Measurements from ENCODE around the gene TMEM259.

The TMEM259 gene

GRCh38 chr19:1045247-1045603 is 24.3 kb upstream of the TMEM259 start:
- Histone ChIP-seq H3K9me3 (ENCODE audit: control insufficient read depth, low read length) (no peaks in the 10 kb centered on the region), H2BK15ac (ENCODE audit: low read depth, poor library complexity, severe bottlenecking) (peak overlapping the region; percentile 17), H3K27ac (ENCODE audit: low read length, poor library complexity, severe bottlenecking) (no peak overlapping the region), H2AK5ac (ENCODE audit: low read length, severe bottlenecking) (no peak overlapping the region), H3K14ac (ENCODE audit: low read length in 2 of 2) (no peak overlapping the region), H3K4me1 (ENCODE audit: control insufficient read depth, insufficient read depth, low read depth, low read length) (peaks cover 13% of the 10 kb centered on the region), H3K36me3 (ENCODE audit: control insufficient read depth in 1 of 2, insufficient read depth in 2 of 2, low read depth in 1 of 2, low read length in 2 of 2) (peaks cover 0 to 55% of the 10 kb centered on the region in 2 experiments), H3K23ac (ENCODE audit: low read length in 2 of 2) (no peak overlapping the region), H3K9ac (ENCODE audit: low read length) (no peak overlapping the region), H2BK120ac (ENCODE audit: low read depth, low read length) (no peak overlapping the region), H4K8ac (ENCODE audit: low read length) (no peak overlapping the region), H3K4ac (ENCODE audit: low read depth in 1 of 2, low read length in 2 of 2) (no peak overlapping the region), H2AFZ (ENCODE audit: low read depth, low read length) (no peak overlapping the region), H3K27me3 (ENCODE audit: control insufficient read depth in 1 of 2, insufficient read depth in 1 of 2, low read length in 2 of 2) (no peaks in the 10 kb centered on the region), H3K4me2 (ENCODE audit: low read length, poor library complexity, severe bottlenecking) (no peak overlapping the region), H4K91ac (ENCODE audit: low read length) (no peak overlapping the region), H2BK5ac (ENCODE audit: low read depth, low read length, poor library complexity, severe bottlenecking) (no peak overlapping the region), H3K4me3 (ENCODE audit: insufficient read depth in 1 of 2, low read depth in 1 of 2, low read length in 2 of 2) (no peak overlapping the region), H2BK12ac (ENCODE audit: low read length in 2 of 2) (no peak overlapping the region), H3K18ac (ENCODE audit: low read depth in 1 of 2, low read length in 2 of 2) (no peak overlapping the region), H3K79me1 (replicated peaks; ENCODE audit: low read length, poor library complexity, severe bottlenecking) (peaks cover 2% of the 10 kb centered on the region)
- DNase-seq: peak; percentile 58
- 76% methylated on average over 7 of the region's 10 CpGs for WGBS

- Histone ChIP-seq H2BK120ac (ENCODE audit: low read depth, low read length) (no peak overlapping the region), H3K27ac (ENCODE audit: low read length, poor library complexity, severe bottlenecking) (no peak overlapping the region), H3K36me3 (ENCODE audit: control insufficient read depth in 1 of 2, insufficient read depth in 2 of 2, low read depth in 1 of 2, low read length in 2 of 2) (peaks cover 6 to 67% of the 10 kb centered on the region in 2 experiments), H3K14ac (ENCODE audit: low read length in 2 of 2) (no peak overlapping the region), H2BK5ac (ENCODE audit: low read depth, low read length, poor library complexity, severe bottlenecking) (no peak overlapping the region), H3K4ac (ENCODE audit: low read depth in 1 of 2, low read length in 2 of 2) (no peak overlapping the region), H3K23ac (ENCODE audit: low read length in 2 of 2) (no peak overlapping the region), H3K9me3 (ENCODE audit: control insufficient read depth, low read length) (no peaks in the 10 kb centered on the region), H3K4me2 (ENCODE audit: low read length, poor library complexity, severe bottlenecking) (no peak overlapping the region), H2BK12ac (ENCODE audit: low read length in 2 of 2) (no peak overlapping the region), H2AFZ (ENCODE audit: low read depth, low read length) (no peak overlapping the region), H4K8ac (ENCODE audit: low read length) (no peak overlapping the region), H3K27me3 (ENCODE audit: control insufficient read depth in 1 of 2, insufficient read depth in 1 of 2, low read length in 2 of 2) (no peaks in the 10 kb centered on the region), H3K18ac (ENCODE audit: low read depth in 1 of 2, low read length in 2 of 2) (no peak overlapping the region), H4K91ac (ENCODE audit: low read length) (no peak overlapping the region), H3K4me1 (ENCODE audit: control insufficient read depth, insufficient read depth, low read depth, low read length) (peaks cover 31% of the 10 kb centered on the region), H2AK5ac (ENCODE audit: low read length, severe bottlenecking) (no peak overlapping the region), H3K4me3 (ENCODE audit: insufficient read depth in 1 of 2, low read depth in 1 of 2, low read length in 2 of 2) (peak overlapping the region in 1 of 2 experiments; percentile 86), H3K9ac (ENCODE audit: low read length) (peak overlapping the region; percentile 36), H2BK15ac (ENCODE audit: low read depth, poor library complexity, severe bottlenecking) (no peak overlapping the region), H3K79me1 (replicated peaks; ENCODE audit: low read length, poor library complexity, severe bottlenecking) (peaks cover 2% of the 10 kb centered on the region)
- WGBS: 88% methylated on average over 22 of the region's 23 CpGs
- DNase-seq: no peak
These were observed 22.0 kb upstream of the TMEM259 start for GRCh38 chr19:1042689-1043511.

- H4K91ac ChIP-seq (ENCODE audit: low read length): no peak overlapping the region
- H3K9ac ChIP-seq (ENCODE audit: low read length): peak overlapping the region; percentile 51
- H2BK120ac ChIP-seq (ENCODE audit: low read depth, low read length): no peak overlapping the region
- no peaks in the 10 kb centered on the region for H3K9me3 ChIP-seq (ENCODE audit: control insufficient read depth, low read length)
- H3K36me3 ChIP-seq (ENCODE audit: control insufficient read depth in 1 of 2, insufficient read depth in 2 of 2, low read depth in 1 of 2, low read length in 2 of 2): peaks cover 13 to 67% of the 10 kb centered on the region in 2 experiments
- H3K23ac ChIP-seq (ENCODE audit: low read length in 2 of 2): no peak overlapping the region
- H3K4ac ChIP-seq (ENCODE audit: low read depth in 1 of 2, low read length in 2 of 2): no peak overlapping the region
- H3K27me3 ChIP-seq (ENCODE audit: control insufficient read depth in 1 of 2, insufficient read depth in 1 of 2, low read length in 2 of 2): no peaks in the 10 kb centered on the region
- H2BK12ac ChIP-seq (ENCODE audit: low read length in 2 of 2): no peak overlapping the region
- H2AK5ac ChIP-seq (ENCODE audit: low read length, severe bottlenecking): no peak overlapping the region
- H2AFZ ChIP-seq (ENCODE audit: low read depth, low read length): no peak overlapping the region
- peak overlapping the region in 1 of 2 experiments; percentile 86 for H3K4me3 ChIP-seq (ENCODE audit: insufficient read depth in 1 of 2, low read depth in 1 of 2, low read length in 2 of 2)
- H4K8ac ChIP-seq (ENCODE audit: low read length): no peak overlapping the region
- H2BK5ac ChIP-seq (ENCODE audit: low read depth, low read length, poor library complexity, severe bottlenecking): no peak overlapping the region
- H3K27ac ChIP-seq (ENCODE audit: low read length, poor library complexity, severe bottlenecking): no peak overlapping the region
- no peak overlapping the region for H2BK15ac ChIP-seq (ENCODE audit: low read depth, poor library complexity, severe bottlenecking)
- no peak overlapping the region for H3K14ac ChIP-seq (ENCODE audit: low read length in 2 of 2)
- H3K4me2 ChIP-seq (ENCODE audit: low read length, poor library complexity, severe bottlenecking): no peak overlapping the region
- WGBS: 91% methylated on average over 43 of the region's 43 CpGs
- H3K18ac ChIP-seq (ENCODE audit: low read depth in 1 of 2, low read length in 2 of 2): no peak overlapping the region
- DNase-seq: no peak
- peaks cover 2% of the 10 kb centered on the region for H3K79me1 ChIP-seq (replicated peaks; ENCODE audit: low read length, poor library complexity, severe bottlenecking)
- H3K4me1 ChIP-seq (ENCODE audit: control insufficient read depth, insufficient read depth, low read depth, low read length): peaks cover 35% of the 10 kb centered on the region
These were observed 21.1 kb upstream of the TMEM259 start for GRCh38 chr19:1041835-1042685.

- 62% methylated on average over 26 of the region's 26 CpGs for WGBS
- no peaks in the 10 kb centered on the region for H3K27me3 ChIP-seq (ENCODE audit: control insufficient read depth in 1 of 2, insufficient read depth in 1 of 2, low read length in 2 of 2)
- peak overlapping the region; percentile 88 for H3K4me2 ChIP-seq (ENCODE audit: low read length, poor library complexity, severe bottlenecking)
- peak overlapping the region; percentile 15 to 18 for H2BK12ac ChIP-seq (ENCODE audit: low read length in 2 of 2)
- H3K4ac ChIP-seq (ENCODE audit: low read depth in 1 of 2, low read length in 2 of 2): peak overlapping the region in 1 of 2 experiments; percentile 13
- H3K79me1 ChIP-seq (replicated peaks; ENCODE audit: low read length, poor library complexity, severe bottlenecking): peaks cover 3% of the 10 kb centered on the region
- no peak overlapping the region for H2BK5ac ChIP-seq (ENCODE audit: low read depth, low read length, poor library complexity, severe bottlenecking)
- peak overlapping the region in 1 of 2 experiments; percentile 22 for H3K18ac ChIP-seq (ENCODE audit: low read depth in 1 of 2, low read length in 2 of 2)
- no peak overlapping the region for H3K23ac ChIP-seq (ENCODE audit: low read length in 2 of 2)
- no peak overlapping the region for H2BK15ac ChIP-seq (ENCODE audit: low read depth, poor library complexity, severe bottlenecking)
- H3K27ac ChIP-seq (ENCODE audit: low read length, poor library complexity, severe bottlenecking): no peak overlapping the region
- peak overlapping the region; percentile 38 to 86 for H3K4me3 ChIP-seq (ENCODE audit: insufficient read depth in 1 of 2, low read depth in 1 of 2, low read length in 2 of 2)
- peak overlapping the region; percentile 80 for H2AFZ ChIP-seq (ENCODE audit: low read depth, low read length)
- no peak overlapping the region for H4K91ac ChIP-seq (ENCODE audit: low read length)
- peak overlapping the region; percentile 51 for H3K9ac ChIP-seq (ENCODE audit: low read length)
- no peak overlapping the region for H2AK5ac ChIP-seq (ENCODE audit: low read length, severe bottlenecking)
- H4K8ac ChIP-seq (ENCODE audit: low read length): no peak overlapping the region
- no peaks in the 10 kb centered on the region for H3K9me3 ChIP-seq (ENCODE audit: control insufficient read depth, low read length)
- H2BK120ac ChIP-seq (ENCODE audit: low read depth, low read length): no peak overlapping the region
- H3K4me1 ChIP-seq (ENCODE audit: control insufficient read depth, insufficient read depth, low read depth, low read length): peaks cover 37% of the 10 kb centered on the region
- DNase-seq: no peak
- peak overlapping the region in 1 of 2 experiments; percentile 56 for H3K14ac ChIP-seq (ENCODE audit: low read length in 2 of 2)
- peaks cover 19 to 66% of the 10 kb centered on the region in 2 experiments for H3K36me3 ChIP-seq (ENCODE audit: control insufficient read depth in 1 of 2, insufficient read depth in 2 of 2, low read depth in 1 of 2, low read length in 2 of 2)
These were observed 20.4 kb upstream of the TMEM259 start for GRCh38 chr19:1041272-1041834.

Measured in mesenchymal stem cell (in vitro differentiated cells and primary cell).